HL-60 (cell line): ENCODE data around the gene SGPP2.

Experiments
- DNase-seq, 2 experiments: peaks; one replicate each; pipeline ENCODE4 v3.0.0-alpha.2; 2010 to 2020; ENCODE audit warnings: low read depth in 1 of 2, low spot score in 1 of 2
- H3K27ac ChIP-seq: fragments of 250-450 bp; sonication (Bioruptor Pico); replicated peaks from 2 replicates; pipeline ENCODE4 v1.5.1; 2020; ENCODE audit warnings: mild to moderate bottlenecking, moderate library complexity
- H3K27me3 ChIP-seq: fragments of 250-450 bp; sonication (Bioruptor Pico); 2 replicates; pipeline ENCODE4 v1.5.1; 2021; ENCODE audit warnings: mild to moderate bottlenecking, moderate library complexity; ENCODE audit not compliant: insufficient read depth, poor library complexity, severe bottlenecking
- H3K4me3 ChIP-seq: replicated peaks from 2 replicates; pipeline ENCODE4 v1.5.1; 2011; ENCODE audit warnings: mild to moderate bottlenecking, control low read depth, low read length; ENCODE audit not compliant: insufficient read depth
- CTCF ChIP-seq: IDR thresholded peaks from one replicate; pipeline ENCODE4 v1.5.1; 2011; ENCODE audit warnings: low read length, control low read depth, inconsistent platforms; ENCODE audit not compliant: insufficient read depth
- GABPA ChIP-seq: IDR thresholded peaks from 2 replicates; pipeline ENCODE4 v1.6.1; 2012; ENCODE audit warnings: low read depth
- POLR2AphosphoS5 ChIP-seq: IDR thresholded peaks from 2 replicates; pipeline ENCODE4 v1.6.1; 2012; ENCODE audit warnings: low read depth
- REST ChIP-seq: IDR thresholded peaks from 2 replicates; pipeline ENCODE4 v1.6.1; 2012; ENCODE audit warnings: low read depth; ENCODE audit not compliant: insufficient replicate concordance
- SPI1 ChIP-seq: IDR thresholded peaks from 2 replicates; pipeline ENCODE4 v1.6.1; 2012; ENCODE audit warnings: low read depth, mild to moderate bottlenecking, borderline replicate concordance

Gene SGPP2

GRCh38 chr2:222393733-222394267 is 30.5 kb upstream of the SGPP2 start:
- H3K27ac ChIP-seq: no peak overlapping the region
- DNase-seq: no peak
- H3K4me3 ChIP-seq: no peak overlapping the region
- TF ChIP-seq CTCF (no peak), POLR2AphosphoS5 (no peak), GABPA (no peak)
- H3K27me3 ChIP-seq: no peaks in the 10 kb centered on the region

- no peak overlapping the region for H3K4me3 ChIP-seq
- no peaks in the 10 kb centered on the region for H3K27me3 ChIP-seq
- DNase-seq: no peak
- no peak overlapping the region for H3K27ac ChIP-seq
- TF ChIP-seq SPI1 (no peak), POLR2AphosphoS5 (no peak)
Measured at GRCh38 chr2:222398446-222398885, 25.9 kb upstream of the SGPP2 start.

GRCh38 chr2:222399038-222399783 is 25.1 kb upstream of the SGPP2 start:
- no peak overlapping the region for H3K4me3 ChIP-seq
- no peak for DNase-seq
- no peak overlapping the region for H3K27ac ChIP-seq
- H3K27me3 ChIP-seq: no peaks in the 10 kb centered on the region
- TF ChIP-seq REST: no peak
- no peak for TF ChIP-seq GABPA
- no peak for TF ChIP-seq SPI1
- TF ChIP-seq POLR2AphosphoS5: no peak
- no peak for TF ChIP-seq CTCF

GRCh38 chr2:222404151-222404905 is 20.0 kb upstream of the SGPP2 start:
- peak; percentile 28 to 86 for DNase-seq

More at GRCh38 chr2:222404151-222404905, 20.0 kb upstream of the SGPP2 start:
- peak; percentile 27; the same call in 1 of the 2 replicates for TF ChIP-seq GABPA
- TF ChIP-seq SPI1: peak; percentile 51; the same call in 1 of the 2 replicates
- TF ChIP-seq CTCF: no peak
- TF ChIP-seq REST: no peak
- peak; percentile 75 for TF ChIP-seq POLR2AphosphoS5
- H3K27me3 ChIP-seq: no peaks in the 10 kb centered on the region
- H3K4me3 ChIP-seq: no peak overlapping the region
- H3K27ac ChIP-seq: peak overlapping the region; percentile 24; the same call in 1 of the 2 replicates
